ENCODE results near the gene MEIS1.

MEIS1 gene

GRCh38 chr2:66516499-66516898 lies 81.6 kb downstream of the MEIS1 start:
- Histone ChIP-seq H3K27me3 (ENCODE audit: insufficient read depth, low read length) (no peaks in the 10 kb centered on the region), H2AFZ (ENCODE audit: insufficient read depth, low read length, poor library complexity) (no peak overlapping the region), H3K27ac (ENCODE audit: low read depth, low read length) (no peak overlapping the region), H2AK5ac (ENCODE audit: low read length) (no peak overlapping the region), H3K4me3 (ENCODE audit: low read depth, low read length) (no peak overlapping the region), H3K4me2 (ENCODE audit: low read length) (no peak overlapping the region), H2BK120ac (ENCODE audit: insufficient read depth, low read length, poor library complexity) (no peak overlapping the region), H3K36me3 (ENCODE audit: control insufficient read depth in 1 of 2, insufficient read depth in 2 of 2, low read length in 2 of 2) (peaks cover 1 to 6% of the 10 kb centered on the region in 2 experiments), H3K4ac (ENCODE audit: low read depth, low read length) (no peak overlapping the region), H3K14ac (ENCODE audit: low read length) (no peak overlapping the region), H3K18ac (ENCODE audit: low read length) (no peak overlapping the region), H3K9me3 (ENCODE audit: insufficient read depth, low read depth, low read length) (no peaks in the 10 kb centered on the region), H4K12ac (ENCODE audit: low read depth, low read length) (no peak overlapping the region), H4K8ac (ENCODE audit: low read depth, low read length) (no peak overlapping the region), H3K79me1 (ENCODE audit: low read length) (peaks cover 2% of the 10 kb centered on the region), H3K9ac (ENCODE audit: low read length) (no peak overlapping the region), H3K23ac (ENCODE audit: low read length) (no peak overlapping the region), H3K4me1 (ENCODE audit: control insufficient read depth in 1 of 2, insufficient read depth in 2 of 2, low read length in 2 of 2) (peaks cover 0 to 2% of the 10 kb centered on the region in 2 experiments), H2BK12ac (ENCODE audit: low read length) (no peak overlapping the region), H4K91ac (ENCODE audit: low read depth, low read length) (no peak overlapping the region), H3K79me2 (ENCODE audit: control insufficient read depth, insufficient read depth, low read length, poor library complexity) (no peaks in the 10 kb centered on the region), H2BK5ac (ENCODE audit: low read depth, low read length, poor library complexity) (no peak overlapping the region)
- DNase-seq, result no peak
- WGBS (ENCODE audit: extremely low coverage, insufficient coverage, insufficient read length), result no CpG with 5 or more reads among the region's 8 CpGs

- H3K27me3 ChIP-seq (ENCODE audit: insufficient read depth, low read length), result no peaks in the 10 kb centered on the region
- H3K4me1 ChIP-seq (ENCODE audit: control insufficient read depth in 1 of 2, insufficient read depth in 2 of 2, low read length in 2 of 2), result peaks cover 0 to 2% of the 10 kb centered on the region in 2 experiments
- peaks cover 1 to 7% of the 10 kb centered on the region in 2 experiments for H3K36me3 ChIP-seq (ENCODE audit: control insufficient read depth in 1 of 2, insufficient read depth in 2 of 2, low read length in 2 of 2)
- no peak overlapping the region for H3K27ac ChIP-seq (ENCODE audit: low read depth, low read length)
- H3K4ac ChIP-seq (ENCODE audit: low read depth, low read length), result no peak overlapping the region
- H2BK12ac ChIP-seq (ENCODE audit: low read length), result no peak overlapping the region
- H3K9me3 ChIP-seq (ENCODE audit: insufficient read depth, low read depth, low read length), result no peaks in the 10 kb centered on the region
- no peak overlapping the region for H3K4me3 ChIP-seq (ENCODE audit: low read depth, low read length)
- H3K14ac ChIP-seq (ENCODE audit: low read length), result no peak overlapping the region
- H4K91ac ChIP-seq (ENCODE audit: low read depth, low read length), result no peak overlapping the region
- WGBS (ENCODE audit: extremely low coverage, insufficient coverage, insufficient read length), result no CpG with 5 or more reads among the region's 4 CpGs
- DNase-seq, result no peak
- no peak overlapping the region for H2AK5ac ChIP-seq (ENCODE audit: low read length)
- H2BK120ac ChIP-seq (ENCODE audit: insufficient read depth, low read length, poor library complexity), result no peak overlapping the region
- no peak overlapping the region for H3K9ac ChIP-seq (ENCODE audit: low read length)
- H2BK5ac ChIP-seq (ENCODE audit: low read depth, low read length, poor library complexity), result no peak overlapping the region
- no peak overlapping the region for H3K4me2 ChIP-seq (ENCODE audit: low read length)
- no peak overlapping the region for H3K18ac ChIP-seq (ENCODE audit: low read length)
- no peaks in the 10 kb centered on the region for H3K79me1 ChIP-seq (ENCODE audit: low read length)
- no peak overlapping the region for H3K23ac ChIP-seq (ENCODE audit: low read length)
- no peak overlapping the region for H4K8ac ChIP-seq (ENCODE audit: low read depth, low read length)
- no peak overlapping the region for H4K12ac ChIP-seq (ENCODE audit: low read depth, low read length)
- H3K79me2 ChIP-seq (ENCODE audit: control insufficient read depth, insufficient read depth, low read length, poor library complexity), result no peaks in the 10 kb centered on the region
- no peak overlapping the region for H2AFZ ChIP-seq (ENCODE audit: insufficient read depth, low read length, poor library complexity)
These were observed 82.8 kb downstream of the MEIS1 start for GRCh38 chr2:66517772-66518171.

- DNase-seq, result no peak
- no peaks in the 10 kb centered on the region for H3K27me3 ChIP-seq (ENCODE audit: insufficient read depth, low read length)
- no peak overlapping the region for H2AK5ac ChIP-seq (ENCODE audit: low read length)
- H2BK12ac ChIP-seq (ENCODE audit: low read length), result no peak overlapping the region
- no peaks in the 10 kb centered on the region for H3K79me1 ChIP-seq (ENCODE audit: low read length)
- no peak overlapping the region for H3K18ac ChIP-seq (ENCODE audit: low read length)
- H3K4me1 ChIP-seq (ENCODE audit: control insufficient read depth in 1 of 2, insufficient read depth in 2 of 2, low read length in 2 of 2), result peaks cover 0 to 2% of the 10 kb centered on the region in 2 experiments
- H3K4me2 ChIP-seq (ENCODE audit: low read length), result no peak overlapping the region
- no peak overlapping the region for H3K23ac ChIP-seq (ENCODE audit: low read length)
- H4K8ac ChIP-seq (ENCODE audit: low read depth, low read length), result no peak overlapping the region
- no peak overlapping the region for H2BK5ac ChIP-seq (ENCODE audit: low read depth, low read length, poor library complexity)
- H4K12ac ChIP-seq (ENCODE audit: low read depth, low read length), result no peak overlapping the region
- H3K27ac ChIP-seq (ENCODE audit: low read depth, low read length), result no peak overlapping the region
- H2BK120ac ChIP-seq (ENCODE audit: insufficient read depth, low read length, poor library complexity), result no peak overlapping the region
- H4K91ac ChIP-seq (ENCODE audit: low read depth, low read length), result no peak overlapping the region
- no peaks in the 10 kb centered on the region for H3K79me2 ChIP-seq (ENCODE audit: control insufficient read depth, insufficient read depth, low read length, poor library complexity)
- peaks cover 1 to 5% of the 10 kb centered on the region in 2 experiments for H3K36me3 ChIP-seq (ENCODE audit: control insufficient read depth in 1 of 2, insufficient read depth in 2 of 2, low read length in 2 of 2)
- no peak overlapping the region for H2AFZ ChIP-seq (ENCODE audit: insufficient read depth, low read length, poor library complexity)
- H3K14ac ChIP-seq (ENCODE audit: low read length), result no peak overlapping the region
- WGBS (ENCODE audit: extremely low coverage, insufficient coverage, insufficient read length), result no CpG with 5 or more reads among the region's 6 CpGs
- no peak overlapping the region for H3K4ac ChIP-seq (ENCODE audit: low read depth, low read length)
- no peak overlapping the region for H3K9ac ChIP-seq (ENCODE audit: low read length)
- H3K9me3 ChIP-seq (ENCODE audit: insufficient read depth, low read depth, low read length), result no peaks in the 10 kb centered on the region
- no peak overlapping the region for H3K4me3 ChIP-seq (ENCODE audit: low read depth, low read length)
These were observed 84.4 kb downstream of the MEIS1 start for GRCh38 chr2:66519264-66519843.

GRCh38 chr2:66521291-66521922 lies 86.5 kb downstream of the MEIS1 start:
- Histone ChIP-seq H2AK5ac (ENCODE audit: low read length) (no peak overlapping the region), H2BK5ac (ENCODE audit: low read depth, low read length, poor library complexity) (no peak overlapping the region), H4K8ac (ENCODE audit: low read depth, low read length) (no peak overlapping the region), H4K91ac (ENCODE audit: low read depth, low read length) (no peak overlapping the region), H3K27ac (ENCODE audit: low read depth, low read length) (no peak overlapping the region), H3K36me3 (ENCODE audit: control insufficient read depth in 1 of 2, insufficient read depth in 2 of 2, low read length in 2 of 2) (peaks cover 3 to 7% of the 10 kb centered on the region in 2 experiments), H3K4me1 (ENCODE audit: control insufficient read depth in 1 of 2, insufficient read depth in 2 of 2, low read length in 2 of 2) (peaks cover 0 to 2% of the 10 kb centered on the region in 2 experiments), H2BK120ac (ENCODE audit: insufficient read depth, low read length, poor library complexity) (no peak overlapping the region), H3K79me1 (ENCODE audit: low read length) (no peaks in the 10 kb centered on the region), H3K9me3 (ENCODE audit: insufficient read depth, low read depth, low read length) (no peaks in the 10 kb centered on the region), H3K4me3 (ENCODE audit: low read depth, low read length) (no peak overlapping the region), H3K79me2 (ENCODE audit: control insufficient read depth, insufficient read depth, low read length, poor library complexity) (no peaks in the 10 kb centered on the region), H2AFZ (ENCODE audit: insufficient read depth, low read length, poor library complexity) (no peak overlapping the region), H3K27me3 (ENCODE audit: insufficient read depth, low read length) (no peaks in the 10 kb centered on the region), H3K4ac (ENCODE audit: low read depth, low read length) (no peak overlapping the region), H3K9ac (ENCODE audit: low read length) (no peak overlapping the region), H3K23ac (ENCODE audit: low read length) (no peak overlapping the region), H2BK12ac (ENCODE audit: low read length) (no peak overlapping the region), H3K14ac (ENCODE audit: low read length) (no peak overlapping the region), H3K4me2 (ENCODE audit: low read length) (no peak overlapping the region), H4K12ac (ENCODE audit: low read depth, low read length) (no peak overlapping the region), H3K18ac (ENCODE audit: low read length) (no peak overlapping the region)
- no peak for DNase-seq
- no CpG with 5 or more reads among the region's 7 CpGs for WGBS (ENCODE audit: extremely low coverage, insufficient coverage, insufficient read length)
